Coronary artery (tissue), 2 donors: ENCODE data around the gene HIF3A.
"Not testable (repeated sequence)": the region's sequence is repeated elsewhere in the genome, so short reads cannot be mapped to it uniquely, and the experiment has no call there.

Source experiments
- DNase-seq: peaks from one replicate; pipeline ENCODE4 v3.0.0-alpha.2; 2017; ENCODE audit warnings: low spot score
- H3K27ac ChIP-seq, 2 donors: fragments of 200-600 bp; sonication (generic); one replicate each; pipeline ENCODE4 v1.5.1; 2016 to 2019
- H3K4me3 ChIP-seq: fragments of 200-600 bp; sonication (generic); 2 replicates; pipeline ENCODE4 v1.5.1; 2016; ENCODE audit warnings: mild to moderate bottlenecking, moderate library complexity
- TF ChIP-seq, protein P1 (sequence below): fragments of 200-600 bp; sonication (generic); IDR thresholded peaks from one replicate; pipeline ENCODE4 v1.5.1; 2019; ENCODE audit warnings: antibody characterized with exemption

HIF3A gene

DNA sequence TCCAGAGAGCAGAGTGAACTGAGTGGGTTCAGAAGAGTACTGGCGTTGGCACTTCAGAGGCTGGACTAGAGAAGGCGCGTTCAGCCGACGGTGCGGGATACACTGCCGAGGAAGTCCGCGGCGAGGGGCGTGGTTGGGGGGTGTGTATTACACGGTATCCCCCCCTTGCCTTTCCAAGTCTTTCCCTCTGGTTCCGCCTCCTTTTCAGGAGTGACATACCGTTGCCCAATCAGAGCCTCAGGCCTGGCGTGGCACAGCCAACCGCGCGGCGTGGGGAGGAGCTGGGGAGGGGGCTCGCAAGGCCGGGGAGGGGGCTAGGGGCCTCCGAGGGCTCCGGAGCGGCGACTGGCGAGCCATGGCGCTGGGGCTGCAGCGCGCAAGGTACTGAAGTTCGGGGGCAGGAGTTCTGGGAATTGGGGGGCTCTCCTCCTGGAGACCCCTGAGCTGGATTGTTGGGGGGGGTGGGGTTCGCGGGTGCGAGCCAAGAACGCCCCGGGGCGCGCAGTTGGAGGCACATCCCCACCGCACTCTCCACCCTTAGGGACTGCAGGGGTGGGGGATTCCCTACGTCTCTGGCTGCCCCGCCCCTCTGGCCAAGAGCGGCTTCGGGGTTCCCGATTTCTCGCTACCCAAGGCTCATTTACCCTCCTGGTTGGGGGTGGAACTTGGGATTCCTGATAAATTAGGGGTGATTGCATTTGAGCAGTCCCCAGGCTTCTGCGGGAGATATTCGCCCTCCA is at the start of gene HIF3A:
Gene HIF3A, plus strand, starts transcription at position 321 of the 740 bp plus-strand sequence. Its CDS starts 35 bp downstream, at position 356.
- Histone ChIP-seq H3K4me3 (peak within 1 kb of the TSS; percentile 81), H3K27ac (peak within 1 kb of the TSS; percentile 97 to 98)
- TF ChIP-seq, protein P1, sequence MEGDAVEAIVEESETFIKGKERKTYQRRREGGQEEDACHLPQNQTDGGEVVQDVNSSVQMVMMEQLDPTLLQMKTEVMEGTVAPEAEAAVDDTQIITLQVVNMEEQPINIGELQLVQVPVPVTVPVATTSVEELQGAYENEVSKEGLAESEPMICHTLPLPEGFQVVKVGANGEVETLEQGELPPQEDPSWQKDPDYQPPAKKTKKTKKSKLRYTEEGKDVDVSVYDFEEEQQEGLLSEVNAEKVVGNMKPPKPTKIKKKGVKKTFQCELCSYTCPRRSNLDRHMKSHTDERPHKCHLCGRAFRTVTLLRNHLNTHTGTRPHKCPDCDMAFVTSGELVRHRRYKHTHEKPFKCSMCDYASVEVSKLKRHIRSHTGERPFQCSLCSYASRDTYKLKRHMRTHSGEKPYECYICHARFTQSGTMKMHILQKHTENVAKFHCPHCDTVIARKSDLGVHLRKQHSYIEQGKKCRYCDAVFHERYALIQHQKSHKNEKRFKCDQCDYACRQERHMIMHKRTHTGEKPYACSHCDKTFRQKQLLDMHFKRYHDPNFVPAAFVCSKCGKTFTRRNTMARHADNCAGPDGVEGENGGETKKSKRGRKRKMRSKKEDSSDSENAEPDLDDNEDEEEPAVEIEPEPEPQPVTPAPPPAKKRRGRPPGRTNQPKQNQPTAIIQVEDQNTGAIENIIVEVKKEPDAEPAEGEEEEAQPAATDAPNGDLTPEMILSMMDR: no peak
- DNase-seq: no peak

DNA sequence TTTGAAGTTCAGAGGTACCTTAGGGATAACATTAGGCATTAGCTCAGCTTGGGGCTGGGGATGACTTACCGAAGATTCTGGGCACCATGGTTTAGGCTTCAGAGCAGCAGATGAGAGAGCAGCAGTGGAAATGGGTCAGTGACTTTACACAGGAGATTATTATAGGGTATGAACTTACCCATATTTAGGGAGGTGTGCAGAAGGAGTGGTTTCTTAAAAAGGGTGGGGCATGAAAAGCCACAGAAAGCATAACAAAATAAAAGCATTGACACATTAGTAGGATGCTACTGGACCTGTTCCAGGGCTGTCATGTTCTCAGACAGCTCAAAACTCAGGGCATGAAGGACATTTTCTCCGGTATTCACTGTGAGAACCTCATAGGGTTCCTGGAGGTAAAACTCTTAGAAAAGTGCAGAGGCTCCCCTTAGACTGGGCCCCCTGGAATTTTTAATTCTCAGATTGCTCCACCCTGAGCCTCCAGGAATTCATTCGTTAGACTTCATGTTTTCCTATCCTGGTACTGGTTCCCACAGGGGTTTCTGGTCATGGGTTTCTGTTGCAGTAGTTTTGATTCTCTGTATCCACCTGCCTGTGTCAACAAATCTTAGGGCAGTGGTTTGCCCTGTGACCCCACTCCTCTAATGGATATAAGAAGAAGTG is 46.6 kb upstream of the HIF3A start:
- no peak for DNase-seq
- Histone ChIP-seq H3K4me3 (no peak overlapping the region), H3K27ac (no peak overlapping the region)
- TF ChIP-seq, protein P1: no peak

- TF ChIP-seq, protein P1: no peak
- Histone ChIP-seq H3K4me3 (no peak overlapping the region), H3K27ac (no peak overlapping the region)
- DNase-seq: no peak
Observed at GRCh38 chr19:46251416-46251815, 45.4 kb upstream of the HIF3A start.

- Histone ChIP-seq H3K27ac (no peak overlapping the region), H3K4me3 (no peak overlapping the region)
- TF ChIP-seq, protein P1: no peak
Observed at GRCh38 chr19:46254776-46255175, 42.1 kb upstream of the HIF3A start.

GRCh38 chr19:46256855-46257254 is 40.0 kb upstream of the HIF3A start:
- Histone ChIP-seq H3K4me3 (no peak overlapping the region), H3K27ac (no peak overlapping the region)
- no peak for DNase-seq
- TF ChIP-seq, protein P1: no peak

More at GRCh38 chr19:46254776-46255175, 42.1 kb upstream of the HIF3A start:
- no peak for DNase-seq

- not testable (repeated sequence) for H3K27ac ChIP-seq, DNase-seq, H3K4me3 ChIP-seq
Observed at GRCh38 chr19:46261501-46261900, 35.3 kb upstream of the HIF3A start.

DNA sequence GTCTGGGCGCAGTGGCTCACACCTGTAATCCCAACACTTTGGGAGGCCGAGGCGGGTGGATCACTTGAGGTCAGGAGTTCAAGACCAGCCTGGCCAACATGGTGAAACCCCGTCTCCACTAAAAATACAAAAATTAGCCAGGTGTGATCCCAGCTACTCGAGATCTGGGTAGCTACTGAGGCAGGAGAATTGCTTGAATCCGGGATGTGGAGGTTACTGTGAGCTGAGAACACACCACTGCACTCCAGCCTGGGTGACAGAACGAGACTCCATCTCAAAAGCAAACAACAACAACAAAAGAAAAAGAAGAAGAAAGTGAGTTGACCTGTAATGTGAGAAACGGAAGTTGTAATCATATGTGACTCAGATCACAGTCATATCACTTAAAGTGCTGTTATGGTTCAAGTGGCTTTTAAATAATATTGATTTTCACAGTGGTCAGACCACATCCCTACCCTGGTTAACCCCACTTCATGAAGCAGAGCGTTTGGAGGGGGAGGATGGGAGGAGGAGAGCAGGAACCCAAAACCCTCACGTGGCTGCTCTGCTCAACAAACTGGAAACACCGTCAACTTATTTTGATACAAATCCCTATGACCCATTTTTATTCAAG is 34.1 kb upstream of the HIF3A start:
- H3K27ac ChIP-seq, H3K4me3 ChIP-seq, DNase-seq: not testable (repeated sequence)

DNA sequence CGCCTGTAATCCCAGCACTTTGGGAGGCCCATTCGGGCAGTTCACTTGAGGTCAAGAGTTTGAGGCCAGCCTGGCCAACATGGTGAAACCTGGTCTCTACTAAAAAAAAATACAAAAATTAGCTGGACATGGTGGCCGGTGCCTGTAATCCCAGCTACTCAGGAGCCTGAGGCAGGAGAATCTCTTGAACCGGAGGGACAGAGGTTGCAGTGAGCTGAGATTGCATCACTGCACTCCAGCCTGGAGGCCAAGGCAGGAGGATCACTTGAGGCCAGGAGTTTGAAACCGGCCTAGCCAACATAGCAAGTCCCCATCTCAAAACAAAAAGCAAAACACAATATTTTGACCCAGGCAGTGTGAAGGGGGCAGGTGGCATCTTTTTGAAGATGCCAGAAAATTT is 32.0 kb upstream of the HIF3A start:
- not testable (repeated sequence) for H3K4me3 ChIP-seq, DNase-seq, H3K27ac ChIP-seq
